ENCODE results near the gene PROSER2. TPM values are rescaled to one million over a fixed set of nuclear protein-coding genes. Genes with fewer than 3 reads are reported as not detected.
A peak's percentile ranks its signal among the peaks of the same experiment; 100 is the strongest.

Gene PROSER2
- total and polyA plus RNA-seq, 2 of the 13 experiments (the other 11 are each of a cell fraction or from before 2014, with no cell fraction given), result 6.9 to 7.7 TPM

DNA sequence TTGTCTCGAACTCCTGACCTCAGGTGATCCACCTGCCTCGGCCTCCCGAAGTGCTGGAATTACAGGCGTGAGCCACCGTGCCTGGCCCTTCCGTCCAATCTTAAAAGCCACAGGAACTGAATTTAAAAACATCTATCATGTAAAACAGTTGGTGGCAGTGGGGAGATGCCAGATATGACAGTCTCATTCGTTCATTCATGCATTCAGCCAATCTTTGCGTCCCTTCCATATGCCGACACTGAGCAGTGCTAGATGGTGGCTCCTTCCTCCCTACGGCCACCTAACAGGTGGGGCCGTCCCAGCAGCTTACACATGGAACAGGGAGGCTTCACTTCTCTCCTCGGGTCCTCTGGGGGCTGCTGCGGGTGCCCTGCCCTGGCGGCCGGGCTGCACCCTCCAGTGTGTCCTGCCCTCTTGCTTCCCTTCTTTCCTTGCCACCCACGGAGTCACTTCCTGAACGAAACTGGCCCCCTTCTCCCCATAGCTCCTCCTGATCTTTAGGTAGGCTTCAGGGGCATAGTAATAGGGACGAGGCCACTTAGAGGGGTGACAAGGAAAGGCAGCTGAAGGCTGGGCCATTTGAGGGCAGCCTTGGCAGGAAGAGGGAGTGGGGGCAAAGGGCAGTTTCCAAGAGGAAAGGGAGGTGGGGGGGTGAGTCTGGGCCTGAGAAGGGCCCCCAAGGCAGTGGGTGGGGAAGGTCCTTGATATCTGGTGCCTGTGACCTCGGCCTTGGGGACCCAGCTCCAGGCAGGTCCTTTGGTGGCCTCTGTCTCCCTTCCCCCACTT, 53.8 kb downstream of the PROSER2 start (continued):
- TF ChIP-seq ZNF609 (CRISPR knock-in tag; IDR thresholded peaks at IDR 0.05; ENCODE audit: borderline replicate concordance) (no peak), SP1 (IDR thresholded peaks at IDR 0.05) (no peak), SP1 (CRISPR knock-in tag; IDR thresholded peaks at IDR 0.05) (no peak), DMAP1 (CRISPR knock-in tag; IDR thresholded peaks at IDR 0.05) (no peak), ZFAT (CRISPR knock-in tag; conservative IDR thresholded peaks at IDR 0.05) (no peak), ZNF652 (CRISPR knock-in tag; IDR thresholded peaks at IDR 0.05; ENCODE audit: borderline replicate concordance, low read depth) (no peak), RXRB (CRISPR knock-in tag; IDR thresholded peaks at IDR 0.05; ENCODE audit: borderline replicate concordance) (peak; percentile 16; the same call in 1 of the 2 replicates), NCOR1 (IDR thresholded peaks at IDR 0.05; ENCODE audit: borderline replicate concordance, low read length) (no peak), SIN3B (IDR thresholded peaks at IDR 0.05; ENCODE audit: low read length) (no peak), PAXIP1 (CRISPR knock-in tag; conservative IDR thresholded peaks at IDR 0.05) (0 out of 2 replicates have a peak, but pooled peaks have one; percentile 14), ERF (CRISPR knock-in tag; IDR thresholded peaks at IDR 0.05) (no peak), HNF4A (CRISPR knock-in tag; IDR thresholded peaks at IDR 0.05) (0 out of 2 replicates have a peak, but pooled peaks have one; percentile 11), EEA1 (CRISPR knock-in tag; IDR thresholded peaks at IDR 0.05; ENCODE audit: borderline replicate concordance) (no peak)
- TF ChIP-seq, protein P1, sequence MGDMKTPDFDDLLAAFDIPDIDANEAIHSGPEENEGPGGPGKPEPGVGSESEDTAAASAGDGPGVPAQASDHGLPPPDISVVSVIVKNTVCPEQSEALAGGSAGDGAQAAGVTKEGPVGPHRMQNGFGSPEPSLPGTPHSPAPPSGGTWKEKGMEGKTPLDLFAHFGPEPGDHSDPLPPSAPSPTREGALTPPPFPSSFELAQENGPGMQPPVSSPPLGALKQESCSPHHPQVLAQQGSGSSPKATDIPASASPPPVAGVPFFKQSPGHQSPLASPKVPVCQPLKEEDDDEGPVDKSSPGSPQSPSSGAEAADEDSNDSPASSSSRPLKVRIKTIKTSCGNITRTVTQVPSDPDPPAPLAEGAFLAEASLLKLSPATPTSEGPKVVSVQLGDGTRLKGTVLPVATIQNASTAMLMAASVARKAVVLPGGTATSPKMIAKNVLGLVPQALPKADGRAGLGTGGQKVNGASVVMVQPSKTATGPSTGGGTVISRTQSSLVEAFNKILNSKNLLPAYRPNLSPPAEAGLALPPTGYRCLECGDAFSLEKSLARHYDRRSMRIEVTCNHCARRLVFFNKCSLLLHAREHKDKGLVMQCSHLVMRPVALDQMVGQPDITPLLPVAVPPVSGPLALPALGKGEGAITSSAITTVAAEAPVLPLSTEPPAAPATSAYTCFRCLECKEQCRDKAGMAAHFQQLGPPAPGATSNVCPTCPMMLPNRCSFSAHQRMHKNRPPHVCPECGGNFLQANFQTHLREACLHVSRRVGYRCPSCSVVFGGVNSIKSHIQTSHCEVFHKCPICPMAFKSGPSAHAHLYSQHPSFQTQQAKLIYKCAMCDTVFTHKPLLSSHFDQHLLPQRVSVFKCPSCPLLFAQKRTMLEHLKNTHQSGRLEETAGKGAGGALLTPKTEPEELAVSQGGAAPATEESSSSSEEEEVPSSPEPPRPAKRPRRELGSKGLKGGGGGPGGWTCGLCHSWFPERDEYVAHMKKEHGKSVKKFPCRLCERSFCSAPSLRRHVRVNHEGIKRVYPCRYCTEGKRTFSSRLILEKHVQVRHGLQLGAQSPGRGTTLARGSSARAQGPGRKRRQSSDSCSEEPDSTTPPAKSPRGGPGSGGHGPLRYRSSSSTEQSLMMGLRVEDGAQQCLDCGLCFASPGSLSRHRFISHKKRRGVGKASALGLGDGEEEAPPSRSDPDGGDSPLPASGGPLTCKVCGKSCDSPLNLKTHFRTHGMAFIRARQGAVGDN (CRISPR knock-in tag; IDR thresholded peaks at IDR 0.05), result peak; percentile 49; the same call in 1 of the 2 replicates
- TF ChIP-seq, protein P2, sequence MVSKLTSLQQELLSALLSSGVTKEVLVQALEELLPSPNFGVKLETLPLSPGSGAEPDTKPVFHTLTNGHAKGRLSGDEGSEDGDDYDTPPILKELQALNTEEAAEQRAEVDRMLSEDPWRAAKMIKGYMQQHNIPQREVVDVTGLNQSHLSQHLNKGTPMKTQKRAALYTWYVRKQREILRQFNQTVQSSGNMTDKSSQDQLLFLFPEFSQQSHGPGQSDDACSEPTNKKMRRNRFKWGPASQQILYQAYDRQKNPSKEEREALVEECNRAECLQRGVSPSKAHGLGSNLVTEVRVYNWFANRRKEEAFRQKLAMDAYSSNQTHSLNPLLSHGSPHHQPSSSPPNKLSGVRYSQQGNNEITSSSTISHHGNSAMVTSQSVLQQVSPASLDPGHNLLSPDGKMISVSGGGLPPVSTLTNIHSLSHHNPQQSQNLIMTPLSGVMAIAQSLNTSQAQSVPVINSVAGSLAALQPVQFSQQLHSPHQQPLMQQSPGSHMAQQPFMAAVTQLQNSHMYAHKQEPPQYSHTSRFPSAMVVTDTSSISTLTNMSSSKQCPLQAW (CRISPR knock-in tag; IDR thresholded peaks at IDR 0.05), result 0 out of 2 replicates have a peak, but pooled peaks have one; percentile 11

All from HepG2 (cell line).